NK-92 (cell line): ENCODE measurements around the gene URGCP.
"Not testable (repeated sequence)": the region's sequence is repeated elsewhere in the genome, so short reads cannot be mapped to it uniquely, and the experiment has no call there.

Experiments
- DNase-seq: peaks from one replicate; lab custom pipeline; 2025; ENCODE audit not compliant: unreplicated experiment; lab: John Stamatoyannopoulos, UW

URGCP gene

DNA sequence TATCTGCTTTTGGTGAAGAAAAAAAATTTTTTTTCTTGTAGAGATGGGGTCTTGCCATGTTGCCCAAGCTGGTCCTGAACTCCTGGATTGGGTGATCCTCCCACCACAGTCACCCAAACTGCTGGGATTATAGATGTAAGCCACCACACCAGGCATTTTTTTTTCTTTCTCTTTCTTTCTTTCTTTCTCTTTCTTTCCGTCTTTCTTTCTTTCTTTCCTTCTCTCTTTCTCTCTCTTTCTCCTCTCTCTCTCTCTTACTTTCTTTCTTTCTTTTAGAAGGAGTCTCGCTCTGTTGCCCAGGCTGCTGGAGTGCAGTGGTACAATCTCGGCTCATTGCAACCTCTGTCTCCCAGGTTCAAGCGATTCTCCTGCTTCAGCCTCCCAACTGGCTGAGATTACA is 16.3 kb upstream of the URGCP start:
- no peak for DNase-seq

DNA sequence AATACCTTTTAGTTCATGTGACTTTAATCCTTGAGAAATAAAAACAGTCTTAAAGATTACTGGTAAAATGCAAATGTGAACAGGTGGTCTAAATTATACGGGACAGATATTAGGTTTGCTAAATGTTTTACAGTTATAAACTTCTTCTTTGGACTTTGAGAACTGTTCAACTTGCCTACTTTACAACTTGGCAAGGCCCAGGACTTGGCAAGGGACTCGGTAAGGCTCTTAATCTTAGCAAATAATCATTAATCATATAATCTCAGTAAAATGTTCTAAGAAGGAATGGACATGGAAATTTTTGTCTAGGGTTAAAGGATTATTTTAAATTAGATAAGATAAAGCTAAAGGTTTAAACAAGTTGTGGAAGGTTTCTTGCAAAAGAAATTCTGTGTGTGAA is 15.0 kb upstream of the URGCP start:
- DNase-seq, result no peak

DNA sequence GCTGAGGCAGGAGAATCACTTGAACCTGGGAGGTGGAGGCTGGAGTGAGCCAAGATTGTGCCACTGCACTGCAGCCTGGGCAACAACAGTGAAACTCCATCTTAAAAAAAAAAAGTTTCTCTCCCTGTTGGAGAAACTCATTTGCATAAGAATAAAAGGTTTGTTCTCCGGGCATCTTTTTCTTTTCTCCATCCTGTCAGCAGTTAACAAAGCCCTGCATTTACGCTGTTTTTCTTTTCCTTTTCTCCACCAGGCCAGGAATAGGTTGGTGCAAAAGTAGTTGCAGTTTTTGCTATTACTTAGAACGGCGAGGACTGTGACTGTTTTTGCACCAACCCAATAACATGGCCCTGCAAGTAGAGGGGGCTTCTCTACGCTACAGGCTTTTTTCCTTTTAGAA is 9.5 kb upstream of the URGCP start:
- DNase-seq, result no peak

DNA sequence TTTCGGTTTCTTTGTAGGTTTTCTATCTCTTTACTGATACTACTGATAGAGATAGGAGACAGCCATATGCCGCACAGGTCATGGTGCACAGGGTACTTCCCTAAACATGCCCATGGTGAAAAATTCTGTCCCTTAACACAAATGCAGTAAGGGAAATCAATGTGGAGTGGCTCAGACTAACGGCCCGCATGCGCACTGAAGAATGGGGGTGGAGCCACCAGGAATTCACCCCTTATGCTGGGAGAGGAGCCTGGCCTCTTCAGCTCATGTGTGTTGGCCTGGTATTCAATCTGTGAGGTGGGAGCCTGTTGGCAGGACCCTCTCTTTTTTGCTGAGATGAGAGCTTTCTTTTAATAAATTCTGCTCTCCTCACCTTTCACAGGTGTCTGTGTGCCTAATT is 8.4 kb upstream of the URGCP start:
- no peak for DNase-seq

DNA sequence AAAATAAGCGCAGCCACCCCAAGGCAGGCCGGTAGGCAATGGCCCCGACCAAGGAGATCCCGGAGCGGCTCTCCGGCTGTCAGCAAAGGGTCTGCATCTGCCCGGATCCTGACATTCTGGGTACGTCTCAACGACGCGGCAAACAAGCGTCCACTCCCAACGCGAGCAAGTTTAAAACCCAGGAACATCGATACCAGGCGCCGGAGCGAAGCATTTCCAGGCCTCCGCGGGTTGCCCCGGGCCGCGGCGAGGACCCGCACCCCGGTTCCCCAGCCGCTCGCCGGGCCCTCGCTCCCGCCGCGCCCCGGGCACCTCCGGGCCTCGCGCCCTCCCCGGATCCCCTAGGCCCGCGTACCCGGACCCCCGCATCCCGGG is 453 bp downstream of the URGCP start:
- no peak for DNase-seq

DNA sequence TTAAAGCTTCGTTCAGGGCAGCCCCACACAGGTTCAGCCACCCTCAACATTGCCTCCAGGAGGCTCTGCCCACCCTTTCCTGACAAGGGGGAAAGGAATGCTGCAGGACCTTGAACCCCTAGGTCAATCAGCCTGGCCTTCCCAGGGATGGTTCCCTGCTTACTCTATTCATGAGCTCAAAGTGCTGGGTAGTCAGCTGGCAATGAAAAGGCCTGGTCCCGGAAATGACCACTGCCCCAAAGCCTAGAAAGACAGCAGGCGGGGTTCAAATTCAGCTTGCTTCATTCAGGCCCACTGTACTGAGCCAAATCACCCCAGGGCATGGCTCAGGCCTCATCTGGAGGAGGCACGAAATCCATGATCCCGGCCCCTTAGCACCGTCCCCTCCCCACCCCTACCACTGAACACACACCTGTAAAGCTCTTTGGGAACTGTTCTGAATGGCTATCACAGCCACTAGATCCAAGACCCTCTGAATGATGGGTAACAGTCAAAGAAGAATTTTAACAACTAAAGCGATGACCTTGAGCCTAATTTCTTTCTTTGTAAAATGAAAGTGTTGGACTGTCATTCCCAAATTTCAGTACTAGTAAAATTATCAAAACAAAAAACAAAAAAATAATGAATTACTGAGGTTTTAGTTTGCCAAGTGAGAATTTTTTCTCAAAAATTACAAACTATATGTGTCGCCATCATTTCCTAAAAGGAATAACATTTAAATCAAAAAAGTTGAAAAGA is 1.0 kb downstream of the URGCP start:
- DNase-seq, result no peak

DNA sequence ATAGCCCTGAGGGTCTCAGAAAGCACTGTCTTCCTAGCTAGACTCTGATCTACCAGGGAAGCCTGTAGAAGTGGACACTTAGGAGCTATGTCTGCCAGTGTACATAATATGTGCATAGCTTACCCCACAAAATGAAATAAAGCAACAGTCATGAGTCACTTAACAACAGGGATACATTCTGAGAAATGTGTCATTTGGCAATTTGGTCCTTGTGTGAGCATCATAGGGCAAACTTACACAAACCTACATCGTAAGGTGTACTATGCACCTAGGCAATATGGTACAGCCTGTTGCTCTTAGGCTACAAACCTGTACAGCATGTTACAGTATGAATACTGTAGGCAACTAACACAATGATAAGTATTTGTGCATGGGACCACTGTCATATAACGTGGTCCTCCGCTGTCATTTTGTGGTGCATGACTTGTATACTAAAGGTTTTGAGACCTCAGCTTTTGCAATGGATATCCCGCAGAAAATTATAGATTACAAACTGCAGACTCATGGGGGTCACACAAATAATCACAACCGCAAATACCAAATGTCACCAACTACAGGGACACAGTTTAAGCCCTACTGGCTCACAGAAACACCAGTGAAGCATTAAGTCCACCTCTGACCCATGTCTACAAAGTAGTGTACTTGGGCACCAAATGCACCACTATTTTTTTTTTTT is 1.7 kb downstream of the URGCP start:
- DNase-seq, result no peak

DNA sequence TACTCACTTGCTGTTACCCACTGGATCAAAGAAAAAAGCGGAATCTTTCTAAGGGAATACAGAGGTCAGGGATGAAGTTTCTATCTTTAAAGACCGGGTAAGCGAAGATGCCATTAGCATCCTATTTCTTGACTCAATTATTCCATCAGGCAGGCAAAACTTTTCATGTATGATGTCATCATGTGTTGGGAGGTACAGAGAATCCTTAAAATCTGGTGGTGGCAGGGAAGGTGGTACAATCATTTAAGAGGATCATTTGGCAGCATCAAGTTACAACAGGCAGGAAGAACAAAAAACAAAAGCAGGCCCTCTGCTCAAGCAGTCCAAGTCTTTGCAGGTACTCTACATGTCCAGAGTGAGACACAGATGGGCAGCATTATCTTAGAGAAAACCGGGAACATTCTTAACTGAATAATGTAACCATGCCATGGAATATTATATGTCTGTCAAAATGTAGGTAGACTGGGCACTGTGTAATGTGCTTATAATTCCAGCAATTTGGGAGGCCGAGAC is 3.8 kb downstream of the URGCP start:
- no peak for DNase-seq

DNA sequence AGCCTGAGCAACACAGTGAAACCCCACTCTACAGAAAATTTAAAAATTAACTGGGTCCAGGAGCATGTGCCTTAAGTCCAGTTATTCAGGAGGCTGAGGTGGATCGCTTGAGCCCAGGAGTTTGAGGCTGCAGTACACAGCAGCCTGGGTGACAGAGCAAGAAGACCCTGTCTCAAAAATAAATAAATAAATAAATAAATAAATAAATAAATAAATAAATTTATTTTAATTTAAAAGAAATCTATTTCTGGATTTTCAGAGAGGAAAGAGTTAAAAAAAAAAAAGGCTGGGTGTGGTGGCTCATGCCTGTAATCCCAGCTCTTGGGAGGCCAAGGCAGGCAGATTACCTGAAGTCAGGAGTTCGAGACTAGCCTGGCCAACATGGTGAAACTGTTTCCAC is 7.8 kb downstream of the URGCP start:
- DNase-seq, result not testable (repeated sequence)

DNA sequence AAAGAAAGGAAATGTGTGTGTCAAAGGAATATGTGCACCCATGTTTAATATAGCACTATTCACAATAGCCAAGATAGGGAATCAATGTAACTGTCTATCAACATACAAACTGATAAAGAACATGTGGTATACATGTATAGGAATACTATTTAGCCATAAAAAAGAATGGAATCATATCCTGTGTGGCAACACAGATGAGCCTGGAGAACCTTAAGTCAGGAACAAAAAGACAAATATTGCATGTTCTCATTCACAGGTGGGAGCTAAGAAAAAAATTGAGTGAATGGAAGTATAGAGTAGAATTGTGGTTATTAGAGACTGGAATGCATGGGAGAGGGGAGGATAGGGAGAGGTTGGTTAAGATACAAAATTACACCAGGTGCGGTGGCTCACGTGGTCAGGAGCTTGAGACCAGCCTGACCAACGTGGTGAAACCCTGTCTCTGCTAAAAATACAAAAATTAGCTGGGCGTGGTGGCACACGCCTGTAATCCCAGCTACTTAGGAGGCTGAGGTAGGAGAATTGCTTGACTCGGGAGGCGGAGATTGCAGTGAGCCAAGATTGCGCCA is 10.5 kb downstream of the URGCP start:
- DNase-seq, result no peak

DNA sequence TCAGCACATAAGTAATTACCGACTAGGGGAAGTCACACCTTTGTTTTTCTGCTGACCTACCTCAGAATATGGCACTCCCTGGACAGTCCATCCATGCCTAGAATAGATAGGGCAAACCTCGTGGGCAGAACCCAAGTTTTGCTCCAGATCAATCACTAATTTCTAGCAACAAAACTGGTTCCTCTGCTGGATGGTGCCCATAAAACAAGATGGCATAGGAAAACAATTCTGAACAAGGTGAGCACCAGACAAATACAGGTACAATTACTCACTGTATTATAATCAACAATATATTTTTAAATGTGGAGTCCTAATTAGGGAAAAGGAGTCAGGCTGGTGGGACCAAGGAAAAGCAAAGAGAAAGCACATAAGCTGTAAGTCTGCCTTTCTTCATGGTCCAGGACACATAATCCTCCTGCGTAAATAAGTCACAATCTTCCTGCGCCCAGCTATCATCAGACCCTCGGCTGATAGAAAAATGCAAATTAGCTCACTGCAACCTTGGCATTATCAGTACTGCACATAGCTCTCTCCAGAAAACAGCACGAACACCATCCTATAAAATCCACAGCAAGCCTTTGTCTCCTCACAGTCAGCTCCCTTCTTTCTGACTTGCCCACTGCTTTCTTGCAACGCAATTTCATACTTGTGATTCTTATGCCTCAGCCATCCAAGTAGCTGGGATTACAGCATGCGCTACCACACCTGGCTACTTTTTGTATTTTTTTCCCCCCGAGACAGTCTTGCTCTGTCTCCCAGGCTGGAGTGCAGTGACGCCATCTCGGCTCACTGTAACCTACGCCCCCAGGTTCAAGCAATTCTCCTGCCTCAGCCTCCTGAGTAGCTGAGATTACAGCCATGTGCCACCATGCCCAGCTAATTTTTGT is 15.1 kb downstream of the URGCP start:
- no peak for DNase-seq

DNA sequence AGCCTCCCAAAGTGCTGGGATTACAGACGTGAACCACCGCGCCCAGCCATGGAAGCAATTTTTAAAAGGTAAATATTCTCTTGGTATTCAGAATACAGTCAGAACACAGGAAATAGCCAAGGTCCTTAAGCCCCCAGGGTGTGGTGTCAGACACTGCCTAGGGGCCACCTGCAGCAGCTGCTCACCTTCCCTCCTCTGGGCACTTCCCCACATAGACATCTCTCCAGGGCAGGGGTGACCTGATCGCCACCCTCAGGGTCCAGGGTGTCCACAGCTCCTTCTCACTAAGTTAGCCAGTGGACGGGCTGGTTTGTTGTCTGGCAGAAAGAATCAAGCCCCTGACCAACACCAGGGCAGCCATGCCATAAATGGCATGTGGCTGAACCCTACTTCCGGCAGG is 15.9 kb downstream of the URGCP start:
- no peak for DNase-seq

DNA sequence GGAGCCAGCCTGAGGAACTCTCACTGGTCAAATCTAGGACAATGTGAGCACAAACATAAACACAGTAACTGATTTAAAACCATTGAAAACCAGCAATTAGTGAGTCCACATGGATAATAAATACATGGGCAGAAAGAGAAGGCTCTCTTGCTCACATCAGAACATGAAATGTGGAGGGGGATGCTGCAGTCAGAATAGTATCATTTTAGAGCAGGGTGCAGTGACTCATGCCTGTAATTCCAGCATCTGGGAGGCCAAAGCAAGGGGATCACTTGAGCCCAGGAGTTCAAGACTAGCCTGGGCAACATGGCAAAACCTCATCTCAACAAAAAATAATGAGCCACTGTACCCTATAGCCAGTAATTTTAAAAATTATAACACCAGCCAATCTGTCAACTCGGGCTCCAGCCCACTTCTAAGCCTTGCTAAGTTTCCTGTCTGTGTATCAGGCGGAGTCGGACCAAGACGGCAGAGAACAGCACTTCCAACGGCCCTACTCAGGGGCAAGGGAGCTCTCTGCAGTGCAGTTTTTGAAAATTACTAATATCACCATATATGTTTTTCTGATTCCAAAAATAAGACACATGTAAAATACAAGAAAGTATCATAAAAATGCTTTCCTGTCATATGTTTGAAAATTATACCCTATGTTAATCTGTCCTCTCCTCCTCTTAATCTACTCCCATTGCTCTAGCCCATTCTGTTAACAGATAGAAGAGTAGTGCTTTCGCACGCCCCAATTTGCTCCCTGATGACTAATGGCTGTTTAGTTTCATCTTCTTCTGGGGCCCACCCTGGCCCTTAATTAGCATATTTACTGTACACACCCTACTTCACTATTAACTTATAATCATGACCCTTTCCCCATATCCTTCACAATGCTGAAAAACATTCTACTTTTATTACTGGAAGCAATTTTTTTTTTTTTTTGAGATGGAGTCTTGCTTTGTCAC is 17.1 kb downstream of the URGCP start:
- no peak for DNase-seq

DNA sequence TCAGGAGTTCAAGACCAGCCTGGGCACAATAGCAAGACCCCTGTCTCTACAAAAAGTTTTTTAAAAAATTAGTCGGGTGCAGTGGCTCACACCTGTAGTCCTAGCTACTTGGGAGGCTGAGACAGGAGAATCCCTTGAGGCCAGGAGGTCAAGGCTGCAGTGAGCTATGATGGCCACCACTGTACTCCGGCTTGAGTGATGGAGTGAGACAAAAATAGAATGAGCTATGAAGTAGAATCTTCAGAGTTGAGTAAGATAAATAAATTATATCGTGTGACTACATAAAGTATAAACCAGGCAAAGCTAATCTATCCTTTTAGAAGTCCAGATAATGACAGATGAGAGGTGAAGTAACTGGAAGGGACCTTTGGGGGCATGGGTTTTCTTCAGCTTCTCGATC is 21.8 kb downstream of the URGCP start:
- no peak for DNase-seq

DNA sequence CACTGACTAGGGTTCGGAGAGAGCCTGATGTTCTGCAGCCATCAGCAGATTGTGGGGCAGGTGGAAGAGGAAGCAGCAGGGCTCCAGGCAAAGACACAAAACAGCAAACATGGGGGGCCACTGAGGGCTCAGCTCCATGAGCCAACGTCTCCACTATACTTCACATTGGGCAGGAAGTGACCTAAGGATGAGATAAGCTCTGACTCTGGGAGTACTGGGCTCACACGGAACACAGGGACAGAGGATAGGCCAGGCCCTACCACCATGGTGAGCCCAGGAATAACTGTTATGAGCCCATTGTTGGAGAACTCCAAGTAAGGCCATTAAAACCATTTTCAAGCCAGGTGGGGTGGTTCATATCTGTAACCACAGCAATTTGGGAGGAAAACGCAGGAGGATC is 22.2 kb downstream of the URGCP start:
- DNase-seq, result no peak

DNA sequence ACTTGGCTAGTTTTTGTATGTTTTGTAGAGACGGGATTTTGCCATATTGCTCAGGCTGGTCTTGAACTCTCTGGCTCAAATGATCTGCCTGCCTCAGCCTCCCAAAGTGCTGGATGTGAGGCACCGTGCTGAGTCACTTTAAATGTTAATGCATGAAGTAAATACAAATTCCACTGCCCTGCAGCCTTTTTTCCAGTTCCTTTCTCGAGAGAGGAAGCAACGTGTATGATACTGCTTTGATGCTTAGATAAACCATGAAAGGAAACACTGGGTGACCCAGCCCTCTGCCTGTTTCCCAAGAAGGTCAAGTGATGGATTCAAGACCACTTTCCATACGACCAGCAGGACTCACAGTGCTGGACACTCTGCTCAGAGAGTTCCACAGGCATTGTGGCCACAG is 25.8 kb downstream of the URGCP start:
- no peak for DNase-seq

DNA sequence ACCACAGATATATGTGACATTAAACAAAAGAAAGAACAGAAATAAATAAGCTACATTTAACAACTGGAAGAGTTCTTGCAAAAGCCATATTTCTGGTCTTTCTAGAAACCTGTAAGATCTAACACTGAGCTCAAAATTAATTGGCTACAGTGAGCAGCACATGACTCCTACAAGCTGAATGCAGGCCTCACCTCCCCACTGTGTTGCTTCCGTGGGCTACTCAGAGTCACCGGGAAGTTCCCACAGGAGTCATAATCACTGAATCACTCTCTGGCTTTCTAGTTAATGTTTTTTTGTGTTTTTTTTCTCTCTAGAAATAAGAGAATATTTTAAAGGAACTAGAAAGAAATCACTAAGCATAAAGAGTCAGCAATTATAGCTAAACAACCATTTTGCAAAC is 26.9 kb downstream of the URGCP start:
- DNase-seq, result no peak

DNA sequence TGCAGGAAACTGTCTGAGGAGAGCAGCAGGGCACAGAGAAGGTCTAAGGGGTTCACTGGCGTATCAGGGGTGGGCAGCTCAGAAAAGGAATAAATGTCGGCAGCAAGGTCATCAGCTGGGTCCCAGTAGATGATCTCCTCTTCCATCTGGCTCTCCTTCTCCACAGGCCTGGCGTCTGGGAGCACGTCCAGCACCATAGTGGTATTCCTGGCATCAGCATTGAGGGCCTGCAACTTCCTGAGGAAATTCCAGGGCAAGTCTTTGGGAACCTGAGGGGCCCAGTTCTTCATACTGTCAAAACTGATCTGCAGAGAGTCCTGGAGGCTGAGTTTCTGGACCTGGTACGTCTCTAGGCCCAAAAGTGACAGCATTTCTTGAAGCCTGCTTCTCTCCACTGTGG is 27.5 kb downstream of the URGCP start:
- DNase-seq, result no peak

DNA sequence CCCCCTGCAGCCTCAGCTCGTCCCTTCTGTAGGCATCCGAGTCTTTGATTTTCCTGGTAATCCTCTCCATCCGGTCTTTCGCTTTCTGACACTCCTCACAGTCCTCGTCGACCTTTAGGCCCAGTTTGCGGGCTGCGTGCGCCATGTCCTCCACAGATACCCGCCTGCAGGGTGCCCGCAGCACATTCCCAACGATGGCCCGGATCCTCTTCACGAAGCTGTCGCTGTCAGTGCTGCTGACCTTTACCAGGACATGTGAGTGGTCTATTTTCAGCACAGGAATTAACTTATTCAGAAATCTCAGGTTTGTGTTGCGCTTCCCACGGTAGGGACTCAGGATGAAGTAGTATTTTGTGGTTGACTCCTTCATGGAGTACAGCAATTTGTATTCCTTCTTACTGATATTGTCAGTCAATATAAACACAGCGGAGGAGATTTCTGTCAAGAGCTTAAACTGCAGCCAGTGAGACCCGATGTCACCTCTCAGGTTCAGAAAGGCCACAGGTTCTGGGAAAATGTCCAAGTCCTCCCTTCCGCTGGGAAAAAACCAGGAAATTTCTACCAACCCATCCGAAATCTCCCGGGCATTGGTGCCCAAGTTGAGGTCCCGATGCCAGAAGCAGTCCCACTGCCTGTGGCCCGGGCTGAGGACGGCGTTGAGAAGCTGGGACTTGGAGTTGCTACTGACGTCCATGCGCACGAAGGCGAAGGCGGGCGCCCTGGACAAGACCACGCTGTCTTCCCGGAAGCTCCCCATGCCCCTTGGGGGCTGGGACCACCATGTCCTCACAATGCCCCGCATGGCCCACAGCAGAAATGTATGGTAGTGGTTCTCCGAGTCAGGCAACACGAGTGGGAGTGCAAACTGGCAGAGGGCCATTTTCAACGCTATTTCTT is 28.2 kb downstream of the URGCP start:
- no peak for DNase-seq
